ENCODE data around the gene AATF.

DNA sequence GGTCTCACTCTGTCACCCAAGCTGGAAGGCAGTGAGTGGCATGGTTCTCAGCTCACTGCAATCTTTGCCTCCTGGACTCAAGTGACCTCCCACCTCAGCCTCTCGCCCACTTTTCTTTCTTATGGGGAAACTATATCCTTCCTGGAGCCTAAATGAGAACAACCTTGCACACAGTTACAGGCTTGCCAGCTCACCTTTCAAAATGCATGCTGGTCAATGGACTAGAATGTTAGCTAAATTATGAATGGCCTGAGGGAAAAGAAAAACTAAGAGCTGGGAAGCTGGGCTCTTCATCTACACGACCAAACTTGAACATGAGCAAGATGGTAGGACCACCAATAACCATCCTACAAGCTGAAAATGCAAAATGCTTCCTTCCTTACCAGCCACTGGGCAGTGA lies 22.1 kb upstream of the AATF start:
- TF ChIP-seq ZNF384 (IDR thresholded peaks at IDR 0.05; ENCODE audit: low read depth, low read length), result no peak
- TF ChIP-seq PHF20 (IDR thresholded peaks at IDR 0.05; ENCODE audit: partially characterized antibody), result no peak
- TF ChIP-seq TBL1XR1 (IDR thresholded peaks at IDR 0.05; ENCODE audit: low read length in 2 of 2), result no peak
